Measurements from ENCODE around the gene BRD3. TPM values are rescaled to one million over a fixed set of nuclear protein-coding genes. Genes with fewer than 3 reads are reported as not detected.

BRD3 gene
- total RNA-seq, 1 experiment from 2014 or later: 40.7 TPM

- no peaks in the 10 kb centered on the region for H3K27me3 ChIP-seq (ENCODE audit: insufficient read depth, low read length)
- BruUV-seq (replicated peaks): no TSS peak
Measured at GRCh38 chr9:134089972-134090371, 22.1 kb upstream of the BRD3 start.

GRCh38 chr9:134088063-134088725 lies 20.4 kb upstream of the BRD3 start:
- ChIA-PET POLR2A (no interaction called here), CTCF (no interaction called here)
- H3K79me2 ChIP-seq (ENCODE audit: insufficient read depth, low read length): no peaks in the 10 kb centered on the region

More at GRCh38 chr9:134089972-134090371, 22.1 kb upstream of the BRD3 start:
- no peak overlapping the region for H3K27ac ChIP-seq (ENCODE audit: low read depth, low read length)
- 0 out of 4 replicates have a peak, but pooled peaks cover 0 to 5% of the 10 kb centered on the region in 2 experiments for H3K9me3 ChIP-seq (ENCODE audit: control insufficient read depth in 1 of 2, insufficient read depth in 1 of 2, low read depth in 1 of 2, low read length in 2 of 2)
- POLR2A ChIA-PET: no interaction called here
- no peaks in the 10 kb centered on the region for H3K36me3 ChIP-seq (ENCODE audit: control insufficient read depth in 1 of 2, insufficient read depth in 2 of 2, low read length in 2 of 2)
- H3K79me2 ChIP-seq (ENCODE audit: insufficient read depth, low read length): no peaks in the 10 kb centered on the region
- intact Hi-C loops (cut with micrococcal nuclease): no loop called here
- no peak overlapping the region for H3K9ac ChIP-seq (ENCODE audit: low read length)
- CTCF ChIA-PET: no interaction called here
- ATAC-seq (no peak), DNase-seq (ENCODE audit: low read depth, low spot score) (no peak)
- TF ChIP-seq EZH2phosphoT487 (IDR thresholded peaks at IDR 0.05; ENCODE audit: borderline replicate concordance) (no peak), ZFX (IDR thresholded peaks at IDR 0.05) (no peak), YY1 (IDR thresholded peaks at IDR 0.05; ENCODE audit: extremely low read depth, insufficient replicate concordance, low read depth, low read length) (no peak), ATF3 (IDR thresholded peaks at IDR 0.05) (no peak), JUND (IDR thresholded peaks at IDR 0.05) (no peak), ELF1 (IDR thresholded peaks at IDR 0.05; ENCODE audit: borderline replicate concordance, low read depth) (no peak), SP1 (IDR thresholded peaks at IDR 0.05; ENCODE audit: low read depth) (no peak), RAD21 (IDR thresholded peaks at IDR 0.05; ENCODE audit: low read depth) (no peak), MAX (IDR thresholded peaks at IDR 0.05) (no peak), ZNF274 (IDR thresholded peaks at IDR 0.05; ENCODE audit: low read depth, low read length) (no peak), SRF (IDR thresholded peaks at IDR 0.05; ENCODE audit: low read depth) (no peak), POLR2A (IDR thresholded peaks at IDR 0.05; ENCODE audit: borderline replicate concordance, extremely low read depth, insufficient read depth, insufficient read length) (no peak), POLR2AphosphoS5 (IDR thresholded peaks at IDR 0.05; ENCODE audit: low read depth, low read length) (no peak), SIN3A (IDR thresholded peaks at IDR 0.05; ENCODE audit: low read depth) (no peak)
- H3K4me3 ChIP-seq (replicated peaks in 1 of 2; ENCODE audit: low read depth in 1 of 2, low read length in 2 of 2): no peak overlapping the region
- RAD21 ChIA-PET (ENCODE audit: low non-redundant PET in 1 of 2, low total read pairs in 2 of 2, uncharacterized antibody in 2 of 2, unreplicated experiment in 2 of 2): no interaction called here
- H3K4me2 ChIP-seq (ENCODE audit: low read length): no peak overlapping the region
- H4K20me1 ChIP-seq (ENCODE audit: insufficient read depth): no peaks in the 10 kb centered on the region
- H3K9me2 ChIP-seq (ENCODE audit: insufficient read depth): no peaks in the 10 kb centered on the region
- no peak overlapping the region for H2AFZ ChIP-seq (ENCODE audit: low read depth, low read length, poor library complexity, severe bottlenecking)
- no peaks in the 10 kb centered on the region for H3K4me1 ChIP-seq (ENCODE audit: control insufficient read depth in 1 of 2, insufficient read depth in 2 of 2, low read length in 2 of 2)

More at GRCh38 chr9:134088063-134088725, 20.4 kb upstream of the BRD3 start:
- no peak overlapping the region for H3K9ac ChIP-seq (ENCODE audit: low read length)
- no peak overlapping the region for H3K4me3 ChIP-seq (replicated peaks in 1 of 2; ENCODE audit: low read depth in 1 of 2, low read length in 2 of 2)
- RAD21 ChIA-PET (ENCODE audit: low non-redundant PET in 1 of 2, low total read pairs in 2 of 2, uncharacterized antibody in 2 of 2, unreplicated experiment in 2 of 2): no interaction called here
- no peaks in the 10 kb centered on the region for H3K27me3 ChIP-seq (ENCODE audit: insufficient read depth, low read length)
- H4K20me1 ChIP-seq (ENCODE audit: insufficient read depth): no peaks in the 10 kb centered on the region
- no peak for DNase-seq (ENCODE audit: low read depth, low spot score)
- 0 out of 4 replicates have a peak, but pooled peaks cover 0 to 5% of the 10 kb centered on the region in 2 experiments for H3K9me3 ChIP-seq (ENCODE audit: control insufficient read depth in 1 of 2, insufficient read depth in 1 of 2, low read depth in 1 of 2, low read length in 2 of 2)
- TF ChIP-seq EGR1 (IDR thresholded peaks at IDR 0.05; ENCODE audit: low read depth) (no peak), ZFX (IDR thresholded peaks at IDR 0.05) (no peak), TCF7L2 (IDR thresholded peaks at IDR 0.05; ENCODE audit: borderline replicate concordance, extremely low read depth, insufficient read depth, insufficient read length) (no peak), CBX3 (IDR thresholded peaks at IDR 0.05; ENCODE audit: low read depth) (no peak), EZH2phosphoT487 (IDR thresholded peaks at IDR 0.05; ENCODE audit: borderline replicate concordance) (no peak), SIN3A (IDR thresholded peaks at IDR 0.05; ENCODE audit: low read depth) (no peak)
- H3K9me2 ChIP-seq (ENCODE audit: insufficient read depth): no peaks in the 10 kb centered on the region
- no peak overlapping the region for H3K27ac ChIP-seq (ENCODE audit: low read depth, low read length)
- no peak overlapping the region for H2AFZ ChIP-seq (ENCODE audit: low read depth, low read length, poor library complexity, severe bottlenecking)
- ATAC-seq: no peak
- no peaks in the 10 kb centered on the region for H3K4me1 ChIP-seq (ENCODE audit: control insufficient read depth in 1 of 2, insufficient read depth in 2 of 2, low read length in 2 of 2)
- intact Hi-C loops (cut with micrococcal nuclease): no loop called here
- BruUV-seq (replicated peaks): no TSS peak
- H3K36me3 ChIP-seq (ENCODE audit: control insufficient read depth in 1 of 2, insufficient read depth in 2 of 2, low read length in 2 of 2): no peaks in the 10 kb centered on the region
- no peak overlapping the region for H3K4me2 ChIP-seq (ENCODE audit: low read length)

Data from HCT116 (cell line).